GM12872 (cell line): ENCODE data around the gene PARN.

Source experiments
- TF ChIP-seq, protein P1 (sequence below): IDR thresholded peaks from 3 replicates; pipeline ENCODE4 v1.5.1; 2011; ENCODE audit warnings: low read depth, mild to moderate bottlenecking, low read length, moderate library complexity; ENCODE audit not compliant: insufficient read depth

The PARN gene

DNA sequence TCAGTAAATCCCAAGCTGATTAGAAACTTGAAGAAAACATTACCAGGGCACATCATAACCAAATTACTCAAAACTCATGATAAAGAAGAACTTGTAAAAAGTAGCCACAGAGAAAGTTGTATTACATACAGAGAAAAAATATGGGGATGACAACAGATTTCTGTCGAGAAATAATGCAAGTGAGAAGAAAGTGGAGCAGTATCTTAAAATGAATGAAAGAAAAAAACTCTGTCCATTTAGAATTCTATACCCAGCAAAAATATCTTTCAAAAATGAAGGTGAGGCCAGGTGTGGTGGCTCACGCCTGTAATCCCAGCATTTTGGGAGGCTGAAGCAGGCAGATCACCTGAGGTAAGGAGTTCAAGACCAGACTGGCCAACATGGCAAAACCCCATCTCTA lies 165.9 kb downstream of the PARN start:
- TF ChIP-seq, protein P1, sequence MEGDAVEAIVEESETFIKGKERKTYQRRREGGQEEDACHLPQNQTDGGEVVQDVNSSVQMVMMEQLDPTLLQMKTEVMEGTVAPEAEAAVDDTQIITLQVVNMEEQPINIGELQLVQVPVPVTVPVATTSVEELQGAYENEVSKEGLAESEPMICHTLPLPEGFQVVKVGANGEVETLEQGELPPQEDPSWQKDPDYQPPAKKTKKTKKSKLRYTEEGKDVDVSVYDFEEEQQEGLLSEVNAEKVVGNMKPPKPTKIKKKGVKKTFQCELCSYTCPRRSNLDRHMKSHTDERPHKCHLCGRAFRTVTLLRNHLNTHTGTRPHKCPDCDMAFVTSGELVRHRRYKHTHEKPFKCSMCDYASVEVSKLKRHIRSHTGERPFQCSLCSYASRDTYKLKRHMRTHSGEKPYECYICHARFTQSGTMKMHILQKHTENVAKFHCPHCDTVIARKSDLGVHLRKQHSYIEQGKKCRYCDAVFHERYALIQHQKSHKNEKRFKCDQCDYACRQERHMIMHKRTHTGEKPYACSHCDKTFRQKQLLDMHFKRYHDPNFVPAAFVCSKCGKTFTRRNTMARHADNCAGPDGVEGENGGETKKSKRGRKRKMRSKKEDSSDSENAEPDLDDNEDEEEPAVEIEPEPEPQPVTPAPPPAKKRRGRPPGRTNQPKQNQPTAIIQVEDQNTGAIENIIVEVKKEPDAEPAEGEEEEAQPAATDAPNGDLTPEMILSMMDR = no peak

DNA sequence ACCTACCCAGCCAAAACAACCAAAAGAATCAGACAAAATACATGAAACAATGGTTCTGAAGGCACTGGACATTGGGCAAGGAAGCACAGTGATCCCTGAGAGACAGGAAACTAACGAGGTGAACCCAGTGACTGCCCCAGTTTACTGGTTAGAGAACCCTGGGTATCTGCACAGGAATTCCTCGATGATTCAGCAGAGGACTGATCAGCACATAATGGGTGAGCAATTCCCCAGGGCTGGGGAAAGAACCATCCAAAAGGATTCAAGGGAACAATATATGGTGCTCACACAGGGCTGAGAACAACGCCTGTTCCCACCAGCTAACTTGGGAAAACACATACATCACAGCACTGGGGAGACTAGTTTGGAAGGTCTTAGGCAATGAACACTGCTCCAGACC lies 167.2 kb downstream of the PARN start:
- TF ChIP-seq, protein P1 = no peak

DNA sequence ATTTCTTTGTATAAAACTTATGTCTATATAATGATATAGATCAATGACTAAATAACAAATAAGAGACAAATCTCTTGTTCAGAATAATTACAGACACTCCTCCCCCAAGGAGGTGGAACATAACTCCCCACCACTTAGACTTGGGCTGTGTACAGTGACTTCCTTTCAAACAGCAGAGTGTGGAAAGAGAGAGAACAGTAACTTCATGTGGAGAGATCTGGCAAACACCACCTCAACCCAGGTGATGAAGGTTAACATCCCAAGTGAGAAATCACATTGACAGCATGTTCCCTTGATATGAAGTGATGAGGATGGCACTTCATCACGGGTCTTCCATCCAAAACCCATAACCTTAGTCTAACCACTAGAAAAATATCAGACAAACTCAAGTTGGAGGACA lies 169.3 kb downstream of the PARN start:
- TF ChIP-seq, protein P1 = no peak

DNA sequence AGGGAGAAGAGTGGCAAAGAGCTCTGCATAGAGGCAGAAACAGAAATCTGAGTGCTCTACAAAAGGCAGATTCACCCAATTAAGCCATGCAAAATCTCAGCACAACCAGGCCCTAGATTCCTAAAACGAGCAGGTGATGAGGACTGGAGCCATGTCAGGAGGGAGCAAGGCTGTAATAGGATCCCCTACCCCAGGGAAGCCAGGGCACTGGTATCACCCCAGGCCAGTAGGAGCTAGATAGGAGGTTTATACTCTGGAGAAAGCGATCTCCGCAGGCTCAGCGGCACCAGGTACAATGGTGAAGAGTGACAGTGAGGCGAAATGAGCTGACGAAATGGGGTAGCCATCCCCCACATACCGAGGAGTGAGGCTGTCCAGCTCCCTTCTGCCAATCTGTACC lies 171.5 kb downstream of the PARN start:
- TF ChIP-seq, protein P1 = no peak

DNA sequence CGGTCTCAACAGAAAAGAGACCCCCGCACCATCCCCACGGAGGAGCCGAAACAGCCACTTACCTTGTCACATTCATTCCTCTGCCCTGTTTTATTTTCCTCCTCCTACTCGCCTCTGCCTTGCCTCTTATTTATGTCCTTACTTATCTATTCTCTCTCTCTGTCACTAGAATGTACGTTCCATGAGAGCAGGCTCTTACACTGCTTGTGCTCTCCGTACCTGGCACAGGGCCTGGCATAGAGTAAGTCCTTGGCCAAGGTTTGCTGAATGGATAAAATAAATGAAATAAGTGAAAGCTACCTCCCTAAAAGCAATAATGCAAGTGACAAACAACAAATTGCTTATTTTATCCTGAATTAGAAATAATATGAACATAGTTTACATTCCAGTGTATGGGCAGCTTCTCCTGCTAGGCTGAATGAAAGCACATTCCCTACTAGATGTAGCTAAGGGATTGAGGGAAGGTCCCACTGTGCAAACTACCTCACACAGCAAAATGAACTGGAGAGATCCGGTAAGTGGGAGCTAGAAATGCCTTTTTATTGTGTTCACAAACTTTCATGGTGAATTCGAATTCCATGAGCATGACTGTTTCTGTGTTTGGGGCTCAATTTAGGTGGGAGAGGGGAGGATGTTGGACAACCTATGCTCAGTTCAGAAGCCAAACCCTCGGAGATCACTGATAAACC lies 173.1 kb downstream of the PARN start:
- TF ChIP-seq, protein P1 = no peak

DNA sequence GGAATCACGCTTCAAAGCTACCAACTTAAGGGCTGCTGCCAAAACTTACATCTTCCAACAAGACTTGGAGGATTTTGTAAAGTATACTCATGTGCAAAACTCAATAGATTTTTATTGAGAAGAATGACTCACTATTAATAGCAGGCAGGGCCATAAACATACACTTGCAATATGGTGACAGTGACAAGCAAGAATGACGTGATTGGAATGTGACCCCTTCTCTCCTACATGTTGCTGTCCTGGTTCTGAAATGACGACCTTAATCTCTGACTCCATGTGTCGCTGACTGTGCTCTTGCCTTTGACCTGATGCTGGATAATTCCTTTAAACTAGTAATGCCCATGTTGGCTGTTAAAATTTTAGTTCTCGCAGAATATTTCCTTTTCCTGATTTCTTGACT lies 174.5 kb downstream of the PARN start:
- TF ChIP-seq, protein P1 = no peak

DNA sequence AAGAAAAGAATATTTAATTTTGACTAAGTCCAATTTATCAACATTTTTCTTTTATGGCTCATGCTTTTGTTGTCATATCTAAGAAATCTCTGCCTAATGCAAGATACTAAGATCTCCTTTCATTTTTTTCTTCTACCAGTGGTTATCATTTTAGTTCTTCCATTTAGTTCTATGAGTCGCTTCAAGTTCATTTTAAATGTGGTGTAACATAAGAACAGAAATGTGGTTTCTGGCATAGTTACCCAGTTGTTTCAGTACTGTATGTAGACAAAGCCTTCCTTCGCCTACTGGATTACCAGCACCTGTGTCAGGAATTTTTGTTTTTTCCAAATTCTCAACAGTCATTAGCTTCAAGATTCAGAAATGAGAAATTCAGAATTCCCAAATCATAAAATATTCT lies 175.7 kb downstream of the PARN start:
- TF ChIP-seq, protein P1 = no peak
